HEK293 (cell line): ENCODE measurements around the gene RHOT2.
A peak's percentile ranks its signal among the peaks of the same experiment; 100 is the strongest.

Experiments
- BCL11A ChIP-seq: fragments of 450-650 bp; formaldehyde crosslinking; IDR thresholded peaks from 2 replicates; pipeline ENCODE4 v1.5.1; 2016; ENCODE audit warnings: low read depth, missing biosample characterization, missing genetic modification characterization
- BCL11B ChIP-seq: fragments of 450-650 bp; formaldehyde crosslinking; IDR thresholded peaks from 2 replicates; pipeline ENCODE4 v1.5.1; 2016; ENCODE audit warnings: low read depth, missing biosample characterization, missing genetic modification characterization
- GLIS1 ChIP-seq: fragments of 450-650 bp; formaldehyde crosslinking; IDR thresholded peaks from 2 replicates; pipeline ENCODE4 v1.5.1; 2016; ENCODE audit warnings: missing biosample characterization, missing genetic modification characterization
- IKZF3 ChIP-seq: fragments of 450-650 bp; IDR thresholded peaks from 2 replicates; pipeline ENCODE4 v1.5.0; 2018; ENCODE audit warnings: missing biosample characterization, mild to moderate bottlenecking, missing genetic modification characterization, moderate library complexity
- PATZ1 ChIP-seq: fragments of 450-650 bp; formaldehyde crosslinking; IDR thresholded peaks from 2 replicates; pipeline ENCODE4 v1.5.1; 2016; ENCODE audit warnings: missing biosample characterization, missing genetic modification characterization
- PRDM1 ChIP-seq: fragments of 450-650 bp; formaldehyde crosslinking; IDR thresholded peaks from 2 replicates; pipeline ENCODE4; 2016; ENCODE audit warnings: missing biosample characterization, missing genetic modification characterization
- SETDB1 ChIP-seq: IDR thresholded peaks from one replicate; pipeline ENCODE4 v1.6.1; 2017; ENCODE audit warnings: mild to moderate bottlenecking, low read length, moderate library complexity, mixed read lengths; ENCODE audit not compliant: insufficient read length
- ZBTB17 ChIP-seq: fragments of 450-650 bp; formaldehyde crosslinking; IDR thresholded peaks from 2 replicates; pipeline ENCODE4 v1.5.1; 2016; ENCODE audit warnings: missing biosample characterization, missing genetic modification characterization
- ZBTB21 ChIP-seq: fragments of 450-650 bp; formaldehyde crosslinking; IDR thresholded peaks from 2 replicates; pipeline ENCODE4 v1.5.1; 2017; ENCODE audit warnings: missing biosample characterization, missing genetic modification characterization
- ZFP3 ChIP-seq: fragments of 450-650 bp; formaldehyde crosslinking; IDR thresholded peaks from 2 replicates; pipeline ENCODE4 v1.5.1; 2016; ENCODE audit warnings: low read depth, missing biosample characterization, missing genetic modification characterization
- ZNF138 ChIP-seq: fragments of 450-650 bp; formaldehyde crosslinking; IDR thresholded peaks from 2 replicates; pipeline ENCODE4 v1.5.1; 2016; ENCODE audit warnings: missing biosample characterization, missing genetic modification characterization, borderline replicate concordance
- ZNF202 ChIP-seq: fragments of 450-650 bp; formaldehyde crosslinking; IDR thresholded peaks from 2 replicates; pipeline ENCODE4 v1.5.1; 2016; ENCODE audit warnings: missing biosample characterization, missing genetic modification characterization, borderline replicate concordance
- ZNF354C ChIP-seq: fragments of 450-650 bp; formaldehyde crosslinking; IDR thresholded peaks from 2 replicates; pipeline ENCODE4 v1.5.1; 2016; ENCODE audit warnings: missing biosample characterization, missing genetic modification characterization, low read depth, borderline replicate concordance
- ZNF37A ChIP-seq: fragments of 450-650 bp; IDR thresholded peaks from 2 replicates; pipeline ENCODE4 v1.5.1; 2018; ENCODE audit warnings: missing biosample characterization, missing genetic modification characterization
- ZNF473 ChIP-seq: fragments of 450-650 bp; formaldehyde crosslinking; IDR thresholded peaks from 2 replicates; pipeline ENCODE4 v1.5.1; 2017; ENCODE audit warnings: missing biosample characterization, missing genetic modification characterization
- ZNF529 ChIP-seq: fragments of 450-650 bp; formaldehyde crosslinking; IDR thresholded peaks from 2 replicates; pipeline ENCODE4 v1.5.1; 2017; ENCODE audit warnings: missing genetic modification characterization, missing biosample characterization; ENCODE audit not compliant: insufficient replicate concordance
- ZNF610 ChIP-seq: fragments of 450-650 bp; formaldehyde crosslinking; IDR thresholded peaks from 2 replicates; pipeline ENCODE4 v1.5.1; 2016; ENCODE audit warnings: missing biosample characterization, missing genetic modification characterization, borderline replicate concordance
- ZNF626 ChIP-seq: fragments of 450-650 bp; sonication (Bioruptor Pico); formaldehyde crosslinking; IDR thresholded peaks from 2 replicates; pipeline ENCODE4 v1.5.1; 2018; ENCODE audit warnings: missing biosample characterization, missing genetic modification characterization, inconsistent platforms
- ZNF660 ChIP-seq: fragments of 450-650 bp; IDR thresholded peaks from 2 replicates; pipeline ENCODE4 v1.5.1; 2018; ENCODE audit warnings: missing biosample characterization, mild to moderate bottlenecking, missing genetic modification characterization
- ZNF747 ChIP-seq: fragments of 450-650 bp; formaldehyde crosslinking; IDR thresholded peaks from 2 replicates; pipeline ENCODE4 v1.5.1; 2016; ENCODE audit warnings: missing biosample characterization, missing genetic modification characterization
- ZNF776 ChIP-seq: fragments of 450-650 bp; formaldehyde crosslinking; IDR thresholded peaks from 2 replicates; pipeline ENCODE4 v1.5.0; 2017; ENCODE audit warnings: missing biosample characterization, missing genetic modification characterization, borderline replicate concordance
- ZNF777 ChIP-seq: fragments of 450-650 bp; formaldehyde crosslinking; IDR thresholded peaks from 2 replicates; pipeline ENCODE4 v1.5.1; 2017; ENCODE audit warnings: missing biosample characterization, missing genetic modification characterization, borderline replicate concordance
- ZNF830 ChIP-seq: fragments of 450-650 bp; IDR thresholded peaks from 2 replicates; pipeline ENCODE4 v1.5.0; 2018; ENCODE audit warnings: missing biosample characterization, missing genetic modification characterization, low read depth, mild to moderate bottlenecking, moderate library complexity
- TF ChIP-seq, protein P1 (sequence below): fragments of 450-650 bp; formaldehyde crosslinking; IDR thresholded peaks from 2 replicates; pipeline ENCODE4 v1.5.1; 2016; ENCODE audit warnings: missing biosample characterization, missing genetic modification characterization
- TF ChIP-seq, protein P2 (sequence below): fragments of 450-650 bp; formaldehyde crosslinking; IDR thresholded peaks from 2 replicates; pipeline ENCODE4 v1.5.1; 2017; ENCODE audit warnings: missing biosample characterization, mild to moderate bottlenecking, missing genetic modification characterization, moderate library complexity
- TF ChIP-seq, protein P3 (sequence below): fragments of 450-650 bp; formaldehyde crosslinking; IDR thresholded peaks from 2 replicates; pipeline ENCODE4 v1.5.1; 2016; ENCODE audit warnings: missing biosample characterization, missing genetic modification characterization, borderline replicate concordance
- TF ChIP-seq, protein P4 (sequence below): IDR thresholded peaks from 2 replicates; pipeline ENCODE4 v1.6.1; 2011; ENCODE audit warnings: mild to moderate bottlenecking, low read depth, low read length, borderline replicate concordance
- TF ChIP-seq, protein P5 (sequence below): fragments of 450-650 bp; formaldehyde crosslinking; IDR thresholded peaks from 2 replicates; pipeline ENCODE4 v1.5.1; 2016; ENCODE audit warnings: missing biosample characterization, missing genetic modification characterization
- TF ChIP-seq, protein P6 (sequence below): fragments of 450-650 bp; formaldehyde crosslinking; IDR thresholded peaks from 2 replicates; pipeline ENCODE4 v1.5.1; 2016; ENCODE audit warnings: missing biosample characterization, missing genetic modification characterization

RHOT2 gene

GRCh38 chr16:695355-696089 is 27.6 kb downstream of the RHOT2 start (continued):
- no peak for TF ChIP-seq BCL11B (tag by site-specific recombination)
- TF ChIP-seq BCL11A (tag by site-specific recombination), result no peak
- TF ChIP-seq, protein P1, sequence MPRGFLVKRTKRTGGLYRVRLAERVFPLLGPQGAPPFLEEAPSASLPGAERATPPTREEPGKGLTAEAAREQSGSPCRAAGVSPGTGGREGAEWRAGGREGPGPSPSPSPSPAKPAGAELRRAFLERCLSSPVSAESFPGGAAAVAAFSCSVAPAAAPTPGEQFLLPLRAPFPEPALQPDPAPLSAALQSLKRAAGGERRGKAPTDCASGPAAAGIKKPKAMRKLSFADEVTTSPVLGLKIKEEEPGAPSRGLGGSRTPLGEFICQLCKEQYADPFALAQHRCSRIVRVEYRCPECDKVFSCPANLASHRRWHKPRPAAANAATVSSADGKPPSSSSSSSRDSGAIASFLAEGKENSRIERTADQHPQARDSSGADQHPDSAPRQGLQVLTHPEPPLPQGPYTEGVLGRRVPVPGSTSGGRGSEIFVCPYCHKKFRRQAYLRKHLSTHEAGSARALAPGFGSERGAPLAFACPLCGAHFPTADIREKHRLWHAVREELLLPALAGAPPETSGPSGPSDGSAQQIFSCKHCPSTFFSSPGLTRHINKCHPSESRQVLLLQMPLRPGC (tag by site-specific recombination), result no peak; the same call in 1 of the 2 replicates
- TF ChIP-seq ZNF660, result no peak
- TF ChIP-seq PATZ1 (tag by site-specific recombination), result no peak
- TF ChIP-seq ZNF626 (tag by site-specific recombination), result no peak
- no peak for TF ChIP-seq IKZF3
- TF ChIP-seq ZFP3, result no peak
- no peak; the same call in 1 of the 2 replicates for TF ChIP-seq ZNF610 (tag by site-specific recombination)
- no peak for TF ChIP-seq ZNF202 (tag by site-specific recombination)
- TF ChIP-seq, protein P2, sequence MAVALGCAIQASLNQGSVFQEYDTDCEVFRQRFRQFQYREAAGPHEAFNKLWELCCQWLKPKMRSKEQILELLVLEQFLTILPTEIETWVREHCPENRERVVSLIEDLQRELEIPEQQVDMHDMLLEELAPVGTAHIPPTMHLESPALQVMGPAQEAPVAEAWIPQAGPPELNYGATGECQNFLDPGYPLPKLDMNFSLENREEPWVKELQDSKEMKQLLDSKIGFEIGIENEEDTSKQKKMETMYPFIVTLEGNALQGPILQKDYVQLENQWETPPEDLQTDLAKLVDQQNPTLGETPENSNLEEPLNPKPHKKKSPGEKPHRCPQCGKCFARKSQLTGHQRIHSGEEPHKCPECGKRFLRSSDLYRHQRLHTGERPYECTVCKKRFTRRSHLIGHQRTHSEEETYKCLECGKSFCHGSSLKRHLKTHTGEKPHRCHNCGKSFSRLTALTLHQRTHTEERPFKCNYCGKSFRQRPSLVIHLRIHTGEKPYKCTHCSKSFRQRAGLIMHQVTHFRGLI (tag by site-specific recombination), result peak; percentile 87
- no peak for TF ChIP-seq ZNF776 (tag by site-specific recombination)
- TF ChIP-seq, protein P3, sequence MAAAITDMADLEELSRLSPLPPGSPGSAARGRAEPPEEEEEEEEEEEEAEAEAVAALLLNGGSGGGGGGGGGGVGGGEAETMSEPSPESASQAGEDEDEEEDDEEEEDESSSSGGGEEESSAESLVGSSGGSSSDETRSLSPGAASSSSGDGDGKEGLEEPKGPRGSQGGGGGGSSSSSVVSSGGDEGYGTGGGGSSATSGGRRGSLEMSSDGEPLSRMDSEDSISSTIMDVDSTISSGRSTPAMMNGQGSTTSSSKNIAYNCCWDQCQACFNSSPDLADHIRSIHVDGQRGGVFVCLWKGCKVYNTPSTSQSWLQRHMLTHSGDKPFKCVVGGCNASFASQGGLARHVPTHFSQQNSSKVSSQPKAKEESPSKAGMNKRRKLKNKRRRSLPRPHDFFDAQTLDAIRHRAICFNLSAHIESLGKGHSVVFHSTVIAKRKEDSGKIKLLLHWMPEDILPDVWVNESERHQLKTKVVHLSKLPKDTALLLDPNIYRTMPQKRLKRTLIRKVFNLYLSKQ, result no peak
- no peak for TF ChIP-seq ZNF138 (tag by site-specific recombination)
- no peak for TF ChIP-seq ZNF354C (tag by site-specific recombination)
- no peak for TF ChIP-seq ZNF37A (tag by site-specific recombination)
- TF ChIP-seq ZBTB21 (tag by site-specific recombination), result no peak
- TF ChIP-seq ZNF529, result no peak
- no peak for TF ChIP-seq ZNF830 (tag by site-specific recombination)
- no peak for TF ChIP-seq ZNF473
- peak; percentile 82 for TF ChIP-seq ZBTB17 (tag by site-specific recombination)
- TF ChIP-seq SETDB1, result no peak
- TF ChIP-seq, protein P4, sequence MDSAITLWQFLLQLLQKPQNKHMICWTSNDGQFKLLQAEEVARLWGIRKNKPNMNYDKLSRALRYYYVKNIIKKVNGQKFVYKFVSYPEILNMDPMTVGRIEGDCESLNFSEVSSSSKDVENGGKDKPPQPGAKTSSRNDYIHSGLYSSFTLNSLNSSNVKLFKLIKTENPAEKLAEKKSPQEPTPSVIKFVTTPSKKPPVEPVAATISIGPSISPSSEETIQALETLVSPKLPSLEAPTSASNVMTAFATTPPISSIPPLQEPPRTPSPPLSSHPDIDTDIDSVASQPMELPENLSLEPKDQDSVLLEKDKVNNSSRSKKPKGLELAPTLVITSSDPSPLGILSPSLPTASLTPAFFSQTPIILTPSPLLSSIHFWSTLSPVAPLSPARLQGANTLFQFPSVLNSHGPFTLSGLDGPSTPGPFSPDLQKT, result no peak
- TF ChIP-seq, protein P5, sequence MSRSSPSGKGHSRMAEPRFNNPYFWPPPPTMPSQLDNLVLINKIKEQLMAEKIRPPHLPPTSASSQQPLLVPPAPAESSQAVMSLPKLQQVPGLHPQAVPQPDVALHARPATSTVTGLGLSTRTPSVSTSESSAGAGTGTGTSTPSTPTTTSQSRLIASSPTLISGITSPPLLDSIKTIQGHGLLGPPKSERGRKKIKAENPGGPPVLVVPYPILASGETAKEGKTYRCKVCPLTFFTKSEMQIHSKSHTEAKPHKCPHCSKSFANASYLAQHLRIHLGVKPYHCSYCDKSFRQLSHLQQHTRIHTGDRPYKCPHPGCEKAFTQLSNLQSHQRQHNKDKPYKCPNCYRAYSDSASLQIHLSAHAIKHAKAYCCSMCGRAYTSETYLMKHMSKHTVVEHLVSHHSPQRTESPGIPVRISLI (tag by site-specific recombination), result no peak
- no peak for TF ChIP-seq ZNF777 (tag by site-specific recombination)
- TF ChIP-seq, protein P6, sequence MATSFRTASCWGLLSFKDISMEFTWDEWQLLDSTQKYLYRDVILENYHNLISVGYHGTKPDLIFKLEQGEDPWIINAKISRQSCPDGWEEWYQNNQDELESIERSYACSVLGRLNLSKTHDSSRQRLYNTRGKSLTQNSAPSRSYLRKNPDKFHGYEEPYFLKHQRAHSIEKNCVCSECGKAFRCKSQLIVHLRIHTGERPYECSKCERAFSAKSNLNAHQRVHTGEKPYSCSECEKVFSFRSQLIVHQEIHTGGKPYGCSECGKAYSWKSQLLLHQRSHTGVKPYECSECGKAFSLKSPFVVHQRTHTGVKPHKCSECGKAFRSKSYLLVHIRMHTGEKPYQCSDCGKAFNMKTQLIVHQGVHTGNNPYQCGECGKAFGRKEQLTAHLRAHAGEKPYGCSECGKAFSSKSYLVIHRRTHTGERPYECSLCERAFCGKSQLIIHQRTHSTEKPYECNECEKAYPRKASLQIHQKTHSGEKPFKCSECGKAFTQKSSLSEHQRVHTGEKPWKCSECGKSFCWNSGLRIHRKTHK, result no peak
- peak; percentile 75 for TF ChIP-seq GLIS1 (tag by site-specific recombination)
- no peak for TF ChIP-seq ZNF747 (tag by site-specific recombination)
- no peak for TF ChIP-seq PRDM1 (tag by site-specific recombination)
